GM19397 (cell line): Measurements from ENCODE around the gene AGBL4.

Experiments
- ATAC-seq: cut with Tn5 transposase; IDR thresholded peaks from one replicate; pipeline ENCODE4 v1.9.1; 2021; ENCODE audit warnings: mild to moderate bottlenecking, moderate library complexity; ENCODE audit not compliant: unreplicated experiment

AGBL4 gene

GRCh38 chr1:49199564-49199963, 824.2 kb downstream of the AGBL4 start:
- no peak for ATAC-seq

GRCh38 chr1:49197081-49197480, 826.7 kb downstream of the AGBL4 start:
- no peak for ATAC-seq

DNA sequence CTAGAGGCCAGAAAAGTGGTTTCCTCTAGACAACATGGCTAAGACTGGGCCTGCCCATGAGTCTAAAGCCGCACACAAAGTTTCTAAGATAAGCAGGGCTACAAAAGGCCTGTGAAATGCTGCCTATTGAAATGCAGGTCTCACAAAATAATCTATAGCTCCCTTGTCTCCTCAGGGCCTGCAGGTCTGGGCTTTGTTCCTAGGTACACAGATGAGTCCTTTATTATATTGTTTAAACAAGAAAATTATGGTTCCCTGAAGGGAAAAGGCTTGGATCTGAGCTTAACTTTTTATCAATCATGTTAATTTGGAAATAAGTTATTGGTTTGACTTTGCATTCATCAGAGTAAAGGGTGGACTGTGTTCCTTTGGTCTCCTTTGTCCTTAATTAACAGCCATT, 833.6 kb downstream of the AGBL4 start:
- no peak for ATAC-seq

DNA sequence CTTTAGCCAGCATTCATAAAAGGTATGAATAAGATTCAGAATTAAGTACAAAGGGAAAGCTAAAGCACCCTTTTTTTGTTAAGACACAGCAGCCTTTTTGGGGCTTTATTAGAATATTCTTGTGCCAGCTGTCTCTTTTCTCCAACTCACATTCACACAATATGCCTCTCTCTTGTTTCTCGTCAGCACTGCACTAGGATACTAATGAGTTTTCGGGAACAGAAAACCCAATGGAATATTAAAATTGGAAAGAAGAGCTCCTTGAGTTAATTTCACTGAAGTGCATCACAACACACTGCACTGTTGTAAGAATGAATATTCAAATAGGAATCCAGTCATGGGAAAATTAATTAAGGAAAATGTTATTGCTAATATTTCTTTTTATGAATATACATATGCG, 836.7 kb downstream of the AGBL4 start:
- ATAC-seq: no peak

DNA sequence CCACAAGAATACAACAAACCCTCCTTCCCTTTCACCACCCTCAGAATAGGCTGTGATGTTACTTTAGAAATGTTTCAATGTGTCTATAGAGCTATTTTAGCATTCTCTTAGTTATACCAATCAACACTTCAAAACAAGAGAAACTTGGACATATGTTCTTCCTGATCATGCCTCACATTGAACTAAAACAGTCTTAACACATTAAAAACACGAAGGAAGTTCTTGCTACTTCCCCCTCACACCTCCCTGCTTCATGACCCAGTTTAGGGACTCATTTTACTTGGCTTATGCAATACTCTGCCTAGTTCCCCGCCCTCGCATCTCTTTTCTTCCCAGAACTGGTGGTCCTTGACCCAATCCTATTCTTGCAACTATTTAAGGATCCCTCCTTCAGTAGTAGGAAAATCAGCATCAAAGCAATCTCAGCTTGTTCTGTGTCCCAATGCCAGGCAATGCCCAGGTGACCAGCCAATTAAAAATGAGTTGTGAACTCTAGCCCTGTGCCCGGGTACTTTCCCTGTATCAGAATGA, 838.2 kb downstream of the AGBL4 start:
- no peak for ATAC-seq

DNA sequence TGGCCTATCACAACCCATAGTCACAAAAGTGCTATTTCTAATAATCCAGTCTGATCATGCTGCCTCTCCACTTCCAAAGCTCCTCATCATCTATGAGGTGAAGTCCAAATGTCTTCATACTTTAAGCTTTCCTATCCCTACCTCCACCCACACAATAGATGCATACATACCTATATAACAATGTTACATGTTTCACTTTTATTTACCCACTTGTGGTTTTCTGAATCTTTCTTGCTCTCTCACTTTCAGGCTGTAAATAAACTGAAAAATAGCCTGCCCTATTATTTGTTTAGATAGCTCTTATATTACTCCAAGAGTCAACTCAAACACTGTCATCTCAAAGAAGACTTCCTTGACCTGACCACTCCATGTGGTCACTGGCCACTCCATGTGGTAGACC, 840.3 kb downstream of the AGBL4 start:
- no peak for ATAC-seq

DNA sequence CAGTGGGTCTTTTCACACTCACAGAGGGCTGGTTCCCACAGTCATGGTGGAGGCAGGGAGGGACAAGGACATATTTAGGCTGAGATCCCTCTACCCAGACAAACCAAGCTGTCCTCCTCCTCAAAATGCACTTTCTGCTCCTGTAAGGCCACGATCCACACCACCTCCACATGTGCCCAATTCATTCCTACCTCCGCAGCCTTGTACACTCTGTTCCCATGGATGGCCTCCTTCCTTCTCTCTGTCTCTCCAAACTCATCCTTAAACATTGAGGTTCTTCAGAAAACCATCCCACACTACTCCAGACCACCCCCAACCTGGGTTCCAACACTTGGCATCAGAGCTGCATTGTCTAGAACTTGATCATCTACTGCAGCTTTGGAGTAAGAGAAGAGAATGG, 842.7 kb downstream of the AGBL4 start:
- no peak for ATAC-seq

GRCh38 chr1:49171941-49172593, 851.7 kb downstream of the AGBL4 start:
- no peak for ATAC-seq

DNA sequence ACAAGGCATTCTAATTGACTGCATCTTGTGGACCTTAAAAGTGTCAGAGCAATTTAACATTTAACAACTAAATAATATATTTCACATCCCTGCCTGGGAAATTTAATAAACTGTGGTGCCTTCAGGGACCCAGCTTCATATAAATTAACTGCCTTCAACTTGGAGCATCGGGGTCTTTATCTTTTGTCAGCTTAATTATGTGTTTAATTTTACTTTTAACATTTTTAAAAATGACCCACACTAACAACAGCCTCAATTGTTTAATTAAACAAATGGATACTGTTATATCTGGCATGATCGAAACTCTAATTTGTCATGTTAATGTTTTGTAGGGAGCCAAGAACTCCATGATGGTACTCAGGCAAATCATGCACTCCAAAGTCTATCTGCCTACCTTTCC, 857.7 kb downstream of the AGBL4 start:
- no peak for ATAC-seq

DNA sequence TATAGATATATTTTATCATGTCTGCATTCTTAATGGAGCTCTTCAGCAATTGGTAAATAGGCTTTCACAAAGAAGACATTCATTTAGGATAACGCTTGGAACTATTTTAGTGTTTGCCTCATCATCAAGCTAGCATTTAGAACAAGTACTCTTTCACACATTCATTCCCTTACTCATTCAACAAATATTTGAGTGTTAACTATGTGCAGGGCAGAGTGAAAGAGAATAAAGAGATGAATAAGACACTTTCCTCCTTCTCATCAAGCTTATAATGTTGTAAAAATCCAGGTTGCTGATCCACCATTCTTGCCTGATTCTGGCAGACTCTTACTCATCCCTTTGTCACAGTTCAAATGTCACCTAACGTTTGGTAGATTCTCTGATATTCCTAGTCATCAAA, 860.7 kb downstream of the AGBL4 start:
- no peak for ATAC-seq

DNA sequence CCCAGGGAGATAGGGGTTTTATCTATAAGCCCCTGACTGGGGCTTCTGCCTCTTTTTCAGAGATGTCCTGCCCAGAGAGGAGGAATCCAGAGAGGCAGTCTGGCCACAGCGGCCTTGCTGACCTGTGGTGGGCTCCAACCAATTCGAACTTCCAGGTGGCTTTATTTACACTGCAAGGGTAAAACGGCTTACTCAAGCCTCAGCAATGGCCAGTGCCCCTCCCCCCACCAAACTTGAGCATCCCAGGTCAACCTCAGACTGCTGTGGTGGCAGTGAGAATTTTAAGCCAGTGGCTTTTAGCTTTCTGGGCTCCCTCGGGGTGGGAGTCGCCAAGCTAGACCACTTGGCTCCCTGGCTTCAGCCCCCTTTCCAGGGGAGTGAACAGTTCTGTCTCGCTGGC, 863.1 kb downstream of the AGBL4 start:
- no peak for ATAC-seq

DNA sequence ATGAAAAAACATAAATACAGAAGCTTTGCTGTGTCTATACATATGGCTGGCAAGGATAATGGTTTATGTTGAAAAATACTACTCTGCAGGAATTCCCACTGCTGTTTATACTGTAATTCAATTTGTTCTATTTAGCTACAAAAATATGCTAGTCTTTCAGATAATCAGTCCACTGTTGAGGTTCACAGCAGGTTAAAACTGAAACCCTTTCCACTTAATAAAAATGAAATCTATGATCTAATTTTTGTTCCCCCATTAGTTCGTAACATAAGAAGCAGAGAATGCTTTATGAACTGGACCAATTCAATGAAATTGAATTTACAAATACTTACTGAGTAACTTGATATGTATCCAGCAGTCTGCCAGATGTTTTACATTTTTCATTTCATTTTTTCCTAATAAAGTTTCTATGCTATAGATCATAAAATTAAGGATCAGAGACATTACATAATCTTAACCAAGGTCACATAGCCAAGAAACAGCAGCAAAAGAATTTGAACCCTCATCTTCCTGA, 887.0 kb downstream of the AGBL4 start:
- ATAC-seq: no peak

GRCh38 chr1:49125746-49126145, 898.0 kb downstream of the AGBL4 start:
- ATAC-seq: no peak

- no peak for ATAC-seq
Observed at GRCh38 chr1:49111931-49112330, 911.8 kb downstream of the AGBL4 start.

DNA sequence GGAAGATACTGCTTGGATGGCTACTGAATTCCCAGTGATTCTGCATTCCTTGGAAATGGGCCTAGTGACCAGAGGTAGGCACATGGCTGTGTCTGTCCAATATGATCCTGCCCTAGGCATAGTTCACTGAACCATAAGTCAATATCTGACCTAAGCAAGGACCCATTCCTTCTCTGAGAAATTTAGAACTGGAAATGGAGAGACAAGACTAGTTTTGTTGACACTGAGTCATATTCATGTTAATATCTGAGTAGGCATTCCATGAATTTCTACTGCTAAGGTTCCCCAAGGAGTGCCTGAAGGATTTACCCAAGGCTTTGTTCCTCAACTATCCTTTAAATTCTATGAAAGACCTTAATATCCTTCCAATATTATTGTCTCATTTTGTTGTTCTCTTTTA, 917.3 kb downstream of the AGBL4 start:
- no peak for ATAC-seq

- ATAC-seq: no peak
Observed at GRCh38 chr1:49104575-49104974, 919.2 kb downstream of the AGBL4 start.

DNA sequence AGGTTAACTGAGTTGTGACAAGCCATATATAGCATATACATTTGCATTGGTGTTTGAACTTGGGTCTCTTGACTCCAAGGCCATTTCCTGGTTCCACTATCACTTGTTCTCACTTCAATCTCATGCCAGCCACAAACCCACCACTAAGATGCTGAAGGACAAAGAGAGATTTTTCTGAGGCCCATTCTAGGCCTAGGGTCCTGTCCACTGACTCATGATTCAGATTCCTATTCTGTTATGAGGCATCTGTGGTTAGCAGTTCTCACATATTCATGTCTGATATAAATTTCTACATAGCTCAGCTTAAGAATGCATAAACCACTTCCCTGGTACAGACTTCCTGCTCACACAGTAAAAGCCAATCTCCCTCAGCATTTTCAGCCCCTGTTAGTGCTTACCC, 921.0 kb downstream of the AGBL4 start:
- peak; percentile 48 for ATAC-seq

DNA sequence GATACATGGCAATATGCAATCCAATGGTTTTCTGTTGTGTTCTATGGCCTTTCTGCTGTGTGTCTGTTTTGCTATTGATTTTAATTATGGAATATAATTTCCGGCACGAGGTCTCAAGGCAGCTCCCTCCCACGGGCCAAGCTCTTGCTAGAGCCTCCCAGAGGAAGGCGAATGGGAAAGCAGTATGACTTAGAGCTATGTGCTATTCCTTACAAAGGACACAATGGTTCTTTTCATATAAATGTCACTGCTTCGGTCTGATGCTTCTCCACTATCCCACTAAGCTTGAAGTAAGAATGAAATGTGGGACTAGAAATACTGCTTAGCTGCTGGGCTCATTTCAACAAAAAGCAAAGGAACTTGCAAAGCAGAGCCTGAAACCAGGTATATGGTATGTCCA, 924.9 kb downstream of the AGBL4 start:
- no peak for ATAC-seq

GRCh38 chr1:49086327-49086726, 937.4 kb downstream of the AGBL4 start:
- ATAC-seq: no peak

- ATAC-seq: no peak
Observed at GRCh38 chr1:49085079-49085478, 938.7 kb downstream of the AGBL4 start.

DNA sequence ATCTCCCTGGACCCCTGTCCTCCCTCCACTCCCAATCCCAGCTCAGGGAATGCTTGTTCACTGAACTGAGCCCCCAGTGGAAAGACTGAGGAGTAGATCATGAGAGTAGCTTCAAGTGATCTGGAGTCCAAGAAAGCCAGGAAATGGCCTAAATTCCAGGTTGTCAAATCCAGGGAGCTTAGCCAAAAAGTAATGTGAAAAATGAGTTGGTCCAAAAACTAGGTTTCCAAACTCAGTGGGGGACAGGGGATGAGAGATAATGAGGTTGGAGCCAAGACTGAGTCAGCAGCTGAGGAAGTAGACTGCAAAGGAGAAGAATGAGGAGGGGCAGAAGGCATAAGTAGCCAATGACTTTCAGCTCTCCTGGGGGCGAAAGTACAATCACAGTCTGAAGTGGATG, 963.0 kb downstream of the AGBL4 start:
- no peak for ATAC-seq

GRCh38 chr1:49059087-49059486, 964.7 kb downstream of the AGBL4 start:
- ATAC-seq: no peak

DNA sequence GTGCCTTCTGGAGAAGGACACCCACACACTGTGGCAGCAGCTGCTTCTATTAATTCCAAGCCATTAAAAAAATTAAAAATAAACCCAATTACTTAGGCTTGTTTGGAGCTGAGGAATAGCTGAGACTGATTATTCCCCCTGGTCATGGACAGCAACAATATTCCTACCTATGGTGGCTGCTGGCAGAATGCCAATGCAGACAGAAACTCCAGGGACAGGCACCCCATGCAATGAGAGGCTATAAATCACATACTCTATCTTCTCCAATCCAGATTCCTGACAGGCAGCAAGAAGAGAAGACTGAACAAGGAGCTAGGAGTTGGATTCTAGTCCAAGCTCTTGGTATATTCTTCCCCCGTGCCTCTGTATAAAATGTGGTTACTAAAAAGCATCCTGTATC, 971.7 kb downstream of the AGBL4 start:
- no peak for ATAC-seq
